Astrocyte of the cerebellum (primary cell): ENCODE data around the gene FAM163B.

Experiments
- DNase-seq: peaks from one replicate; pipeline ENCODE4 v3.0.0-alpha.2; 2011; ENCODE audit warnings: low read depth
- H3K4me3 ChIP-seq: 2 replicates; pipeline ENCODE4 v1.5.1; 2011; ENCODE audit warnings: mild to moderate bottlenecking, low read depth, low read length, moderate library complexity
- CTCF ChIP-seq: IDR thresholded peaks from 2 replicates; pipeline ENCODE4 v1.5.1; 2012; ENCODE audit warnings: low read length, low read depth, moderate library complexity, mild to moderate bottlenecking; ENCODE audit errors: missing control alignments
- in situ Hi-C: cut with HindIII; loops from 2 replicates; pipeline ENCODE4 v1.10.0; 2017; ENCODE audit warnings: low sequenced_read_pairs

The FAM163B gene

GRCh38 chr9:133571391-133571890 is 37.7 kb downstream of the FAM163B start:
- H3K4me3 ChIP-seq: no peak overlapping the region
- no peak for DNase-seq
- no peak for TF ChIP-seq CTCF
- in situ Hi-C loops: no loop called here

GRCh38 chr9:133570691-133571080 is 38.5 kb downstream of the FAM163B start:
- no peak for TF ChIP-seq CTCF
- DNase-seq: no peak
- H3K4me3 ChIP-seq: no peak overlapping the region
- in situ Hi-C loops: no loop called here

- no peak for TF ChIP-seq CTCF
- H3K4me3 ChIP-seq: no peak overlapping the region
- in situ Hi-C loops: no loop called here
- no peak for DNase-seq
Measured at GRCh38 chr9:133569891-133570690, 39.1 kb downstream of the FAM163B start.

GRCh38 chr9:133569121-133569785 is 39.9 kb downstream of the FAM163B start:
- in situ Hi-C loops: no loop called here
- no peak for TF ChIP-seq CTCF
- DNase-seq: no peak
- H3K4me3 ChIP-seq: no peak overlapping the region

GRCh38 chr9:133568186-133568585 is 41.0 kb downstream of the FAM163B start:
- no peak for TF ChIP-seq CTCF

GRCh38 chr9:133566817-133567216 is 42.4 kb downstream of the FAM163B start:
- TF ChIP-seq CTCF: no peak
- in situ Hi-C loops: no loop called here
- H3K4me3 ChIP-seq: no peak overlapping the region
- no peak for DNase-seq

More at GRCh38 chr9:133568186-133568585, 41.0 kb downstream of the FAM163B start:
- DNase-seq: no peak
- in situ Hi-C loops: no loop called here
- no peak overlapping the region for H3K4me3 ChIP-seq
